Measurements from ENCODE around the gene TMEM232.

TMEM232 gene

DNA sequence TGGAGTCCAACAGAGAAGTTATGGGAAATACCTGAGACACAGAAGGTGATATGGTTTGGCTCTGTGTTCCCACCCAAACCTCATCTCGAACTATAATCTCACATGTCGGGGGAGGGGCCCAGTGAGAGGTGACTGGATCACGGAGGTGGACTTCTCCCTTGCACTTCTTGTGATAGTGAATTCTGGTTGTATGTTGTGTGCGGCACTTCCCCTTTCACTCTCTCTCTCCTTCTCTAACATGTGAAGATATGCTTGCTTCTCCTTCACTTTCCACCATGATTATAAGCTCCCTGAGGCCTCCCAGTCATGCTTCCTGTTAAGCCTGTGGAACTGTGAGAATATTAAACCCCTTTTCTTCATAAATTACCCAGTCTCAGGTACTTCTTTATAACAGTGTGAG is 96.1 kb downstream of the TMEM232 start:
- no peak for DNase-seq (ENCODE audit: extremely low read depth, low read depth)
- no peak overlapping the region for H3K4me3 ChIP-seq (replicated peaks; ENCODE audit: low read depth, low read length)
- TF ChIP-seq, protein P1, sequence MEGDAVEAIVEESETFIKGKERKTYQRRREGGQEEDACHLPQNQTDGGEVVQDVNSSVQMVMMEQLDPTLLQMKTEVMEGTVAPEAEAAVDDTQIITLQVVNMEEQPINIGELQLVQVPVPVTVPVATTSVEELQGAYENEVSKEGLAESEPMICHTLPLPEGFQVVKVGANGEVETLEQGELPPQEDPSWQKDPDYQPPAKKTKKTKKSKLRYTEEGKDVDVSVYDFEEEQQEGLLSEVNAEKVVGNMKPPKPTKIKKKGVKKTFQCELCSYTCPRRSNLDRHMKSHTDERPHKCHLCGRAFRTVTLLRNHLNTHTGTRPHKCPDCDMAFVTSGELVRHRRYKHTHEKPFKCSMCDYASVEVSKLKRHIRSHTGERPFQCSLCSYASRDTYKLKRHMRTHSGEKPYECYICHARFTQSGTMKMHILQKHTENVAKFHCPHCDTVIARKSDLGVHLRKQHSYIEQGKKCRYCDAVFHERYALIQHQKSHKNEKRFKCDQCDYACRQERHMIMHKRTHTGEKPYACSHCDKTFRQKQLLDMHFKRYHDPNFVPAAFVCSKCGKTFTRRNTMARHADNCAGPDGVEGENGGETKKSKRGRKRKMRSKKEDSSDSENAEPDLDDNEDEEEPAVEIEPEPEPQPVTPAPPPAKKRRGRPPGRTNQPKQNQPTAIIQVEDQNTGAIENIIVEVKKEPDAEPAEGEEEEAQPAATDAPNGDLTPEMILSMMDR (IDR thresholded peaks at IDR 0.05; ENCODE audit: low read depth, low read length, missing control alignments) = no peak

DNA sequence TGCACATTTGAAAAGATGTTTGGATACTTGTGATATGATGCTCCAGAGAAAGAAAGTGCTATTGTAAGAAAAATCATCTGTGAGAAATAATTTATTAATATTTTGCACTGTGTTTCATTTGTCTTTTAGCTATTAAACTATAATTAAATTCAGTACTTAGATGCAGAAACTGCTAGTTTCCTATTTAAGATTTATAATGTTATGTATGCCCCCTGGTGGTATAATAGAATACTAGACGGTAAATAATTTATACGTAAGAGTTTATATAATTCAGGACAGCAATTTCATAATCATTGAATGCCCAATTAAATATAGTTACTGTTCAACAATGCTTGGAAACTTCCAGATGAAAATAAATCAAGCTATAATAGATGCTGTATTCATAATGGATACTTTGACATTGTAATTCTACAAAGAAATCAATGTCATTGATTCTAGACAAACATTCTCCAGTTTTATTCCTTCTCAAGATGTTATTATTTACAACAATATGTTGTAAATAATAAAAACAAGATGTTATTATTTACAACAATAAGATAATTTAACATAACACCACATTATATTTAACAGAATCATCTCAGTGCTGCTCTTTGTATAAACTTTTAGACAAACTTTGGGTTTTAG is 101.0 kb downstream of the TMEM232 start:
- no peak for DNase-seq (ENCODE audit: extremely low read depth, low read depth)
- TF ChIP-seq, protein P1 (IDR thresholded peaks at IDR 0.05; ENCODE audit: low read depth, low read length, missing control alignments) = no peak
- H3K4me3 ChIP-seq (replicated peaks; ENCODE audit: low read depth, low read length) = no peak overlapping the region

DNA sequence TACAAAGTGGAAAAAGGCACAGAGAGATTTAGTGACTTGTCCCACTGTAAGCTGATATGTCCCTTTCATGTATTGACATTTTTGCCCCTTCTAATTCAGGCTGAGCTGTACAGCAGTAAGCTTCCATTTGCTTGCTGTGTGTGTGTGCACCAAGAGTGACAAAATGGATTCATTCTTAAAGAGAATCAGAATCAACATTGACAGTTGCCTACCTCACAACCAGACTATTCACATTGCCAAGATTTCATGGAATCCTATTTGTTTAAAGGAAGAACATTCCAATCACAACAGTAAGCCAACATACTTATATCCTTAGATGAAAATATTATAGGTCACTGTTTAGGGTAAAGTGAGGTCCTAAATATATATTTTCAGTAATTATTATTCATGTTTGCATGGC is 102.6 kb downstream of the TMEM232 start:
- no peak for DNase-seq (ENCODE audit: extremely low read depth, low read depth)
- no peak overlapping the region for H3K4me3 ChIP-seq (replicated peaks; ENCODE audit: low read depth, low read length)
- TF ChIP-seq, protein P1 (IDR thresholded peaks at IDR 0.05; ENCODE audit: low read depth, low read length, missing control alignments) = no peak

DNA sequence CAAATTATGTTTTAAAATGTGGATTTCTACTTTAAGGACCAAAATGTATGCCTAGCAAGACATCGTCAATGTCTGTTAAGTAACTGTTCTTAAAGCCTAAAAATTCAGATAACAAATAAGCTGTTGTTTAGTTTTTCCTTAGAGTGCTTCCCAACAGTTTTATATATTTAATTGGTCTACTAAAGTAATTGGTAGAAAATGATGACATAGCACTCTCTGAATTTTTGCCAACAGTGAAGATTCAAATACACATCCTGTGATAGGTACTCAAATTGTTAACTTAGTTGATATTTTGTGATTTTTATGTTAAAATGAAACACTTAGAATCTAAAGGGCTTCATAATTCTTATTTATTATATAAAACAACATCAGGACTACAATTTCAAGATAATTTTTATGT is 107.5 kb downstream of the TMEM232 start:
- TF ChIP-seq, protein P1 (IDR thresholded peaks at IDR 0.05; ENCODE audit: low read depth, low read length, missing control alignments) = no peak
- DNase-seq (ENCODE audit: extremely low read depth, low read depth) = no peak
- H3K4me3 ChIP-seq (replicated peaks; ENCODE audit: low read depth, low read length) = no peak overlapping the region

DNA sequence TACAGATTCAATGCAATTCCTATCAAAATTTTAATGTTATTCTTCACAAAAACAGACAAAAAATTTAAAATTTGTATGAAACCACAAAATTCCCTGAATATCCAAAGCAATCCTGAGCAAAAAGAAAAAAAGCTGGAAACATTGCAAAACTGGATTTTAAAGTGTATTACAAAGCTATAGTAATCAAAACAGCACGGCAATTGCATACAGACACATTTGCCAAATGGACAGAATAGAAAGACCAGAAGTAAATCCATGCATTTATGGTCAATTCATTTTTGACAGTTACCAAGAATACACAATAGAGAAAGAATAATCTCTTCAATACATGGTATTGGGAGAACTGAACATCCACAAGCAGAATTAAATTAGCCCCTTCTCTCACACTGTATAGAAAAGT is 110.5 kb downstream of the TMEM232 start:
- no peak for DNase-seq (ENCODE audit: extremely low read depth, low read depth)
- H3K4me3 ChIP-seq (replicated peaks; ENCODE audit: low read depth, low read length) = no peak overlapping the region
- TF ChIP-seq, protein P1 (IDR thresholded peaks at IDR 0.05; ENCODE audit: low read depth, low read length, missing control alignments) = no peak

DNA sequence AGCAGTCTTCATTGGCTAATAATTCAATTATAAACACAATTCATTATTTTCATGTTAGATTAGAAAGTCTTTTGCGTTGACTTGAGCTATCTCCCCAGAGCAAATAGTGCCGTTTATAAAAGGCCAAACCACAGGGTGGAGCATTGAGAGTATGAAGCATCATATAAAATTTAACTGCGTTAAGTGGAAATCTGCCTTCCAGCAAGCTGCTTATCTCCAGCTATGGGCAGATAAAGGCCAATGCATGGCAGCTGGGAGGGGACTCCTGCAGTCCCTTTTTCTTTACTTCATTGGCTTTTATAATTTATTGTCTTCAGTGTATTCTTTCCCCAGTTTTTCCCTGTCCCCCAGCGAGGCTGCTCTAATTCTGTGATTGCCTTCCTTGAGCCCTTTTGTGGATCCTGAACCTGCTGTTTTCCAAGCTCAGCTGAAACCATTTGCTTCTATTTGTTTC is 113.7 kb downstream of the TMEM232 start:
- no peak overlapping the region for H3K4me3 ChIP-seq (replicated peaks; ENCODE audit: low read depth, low read length)
- no peak for DNase-seq (ENCODE audit: extremely low read depth, low read depth)
- TF ChIP-seq, protein P1 (IDR thresholded peaks at IDR 0.05; ENCODE audit: low read depth, low read length, missing control alignments) = no peak

DNA sequence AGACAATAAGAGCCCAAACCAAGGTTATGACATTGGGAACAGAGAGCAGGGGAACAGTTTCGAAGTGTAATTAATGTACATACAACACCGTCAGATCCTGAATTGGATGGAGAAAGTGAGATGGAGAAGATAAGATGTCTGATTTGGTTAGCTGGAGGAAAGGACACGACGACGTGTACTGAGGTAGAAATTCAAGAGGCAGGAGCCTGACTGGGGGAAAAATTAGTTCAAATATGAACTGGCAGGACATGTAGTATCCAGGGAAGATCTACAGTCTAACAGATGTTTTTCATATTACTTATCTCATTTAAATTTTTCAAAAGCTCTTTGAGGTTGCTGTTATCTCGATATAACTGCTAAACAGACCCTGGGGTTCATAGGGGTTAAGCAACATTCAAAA is 114.7 kb downstream of the TMEM232 start:
- no peak overlapping the region for H3K4me3 ChIP-seq (replicated peaks; ENCODE audit: low read depth, low read length)
- TF ChIP-seq, protein P1 (IDR thresholded peaks at IDR 0.05; ENCODE audit: low read depth, low read length, missing control alignments) = no peak
- no peak for DNase-seq (ENCODE audit: extremely low read depth, low read depth)
